IPS DF 19.7 (cell line): ENCODE data around the gene CDH24.

ENCODE experiments used
- DNase-seq: peaks from one replicate; pipeline ENCODE4 v3.0.0-alpha.2; 2013; ENCODE audit warnings: low read depth, low spot score

CDH24 gene

DNA sequence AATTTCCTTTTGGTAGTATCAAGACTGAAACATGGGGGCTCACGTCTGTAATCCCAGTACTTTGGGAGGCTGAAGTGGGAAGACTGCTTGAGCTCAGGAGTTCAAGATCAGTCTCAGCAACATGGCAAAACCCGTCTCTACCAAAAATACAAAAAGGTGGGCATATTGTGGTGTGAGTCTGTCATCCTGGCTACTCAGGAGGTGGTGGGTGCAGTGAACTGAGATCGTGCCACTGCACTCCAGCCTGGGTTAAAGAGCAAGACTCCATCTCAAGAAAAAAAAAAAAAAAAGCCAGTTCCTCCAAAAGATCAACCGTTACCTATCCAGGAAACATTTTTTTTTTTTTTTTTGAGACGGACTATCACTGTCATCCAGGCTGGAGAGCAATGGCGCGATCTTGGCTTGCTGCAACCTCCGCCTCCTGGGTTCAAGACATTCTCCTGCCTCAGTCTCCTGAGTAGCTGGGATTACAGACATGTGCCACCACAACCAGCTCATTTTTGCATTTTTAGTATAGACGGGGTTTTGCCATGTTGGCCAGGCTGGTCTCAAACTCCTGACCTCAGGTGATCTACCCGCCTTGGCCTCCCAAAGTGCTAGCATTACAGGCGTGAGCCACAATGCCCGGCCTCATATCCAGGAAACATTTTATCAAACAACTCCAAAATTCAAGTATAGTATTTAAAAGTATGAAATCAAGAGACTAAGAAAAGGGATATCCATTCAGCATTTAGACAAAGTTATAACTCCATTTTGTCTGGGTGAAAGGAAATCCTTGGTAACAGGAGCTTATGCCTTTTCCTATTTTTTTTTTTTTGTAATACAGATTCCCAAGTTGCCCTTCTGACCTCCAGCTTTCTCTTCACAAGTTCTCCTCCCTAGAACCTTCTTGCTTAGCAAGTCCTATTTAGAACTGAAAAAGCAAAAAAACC, 34.2 kb upstream of the CDH24 start:
- DNase-seq = no peak

DNA sequence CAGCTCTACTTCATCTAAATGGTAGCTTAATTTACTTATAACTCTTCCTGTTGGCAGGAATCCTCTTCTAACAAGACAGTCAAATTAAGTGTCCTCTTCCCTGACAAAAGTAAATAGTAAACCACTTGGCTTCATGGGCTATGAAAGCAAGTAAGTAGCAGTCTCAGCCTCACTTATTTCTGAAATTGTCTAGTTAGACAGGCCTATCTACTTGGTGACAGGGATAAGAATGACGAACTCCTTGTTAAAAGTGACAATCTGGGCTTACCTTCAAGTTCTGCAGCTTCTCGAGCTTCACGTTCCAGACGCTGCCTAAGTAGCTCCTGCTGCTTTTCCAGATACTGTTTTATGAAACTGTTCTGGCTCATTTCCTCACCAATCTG, 32.9 kb upstream of the CDH24 start:
- DNase-seq = no peak

DNA sequence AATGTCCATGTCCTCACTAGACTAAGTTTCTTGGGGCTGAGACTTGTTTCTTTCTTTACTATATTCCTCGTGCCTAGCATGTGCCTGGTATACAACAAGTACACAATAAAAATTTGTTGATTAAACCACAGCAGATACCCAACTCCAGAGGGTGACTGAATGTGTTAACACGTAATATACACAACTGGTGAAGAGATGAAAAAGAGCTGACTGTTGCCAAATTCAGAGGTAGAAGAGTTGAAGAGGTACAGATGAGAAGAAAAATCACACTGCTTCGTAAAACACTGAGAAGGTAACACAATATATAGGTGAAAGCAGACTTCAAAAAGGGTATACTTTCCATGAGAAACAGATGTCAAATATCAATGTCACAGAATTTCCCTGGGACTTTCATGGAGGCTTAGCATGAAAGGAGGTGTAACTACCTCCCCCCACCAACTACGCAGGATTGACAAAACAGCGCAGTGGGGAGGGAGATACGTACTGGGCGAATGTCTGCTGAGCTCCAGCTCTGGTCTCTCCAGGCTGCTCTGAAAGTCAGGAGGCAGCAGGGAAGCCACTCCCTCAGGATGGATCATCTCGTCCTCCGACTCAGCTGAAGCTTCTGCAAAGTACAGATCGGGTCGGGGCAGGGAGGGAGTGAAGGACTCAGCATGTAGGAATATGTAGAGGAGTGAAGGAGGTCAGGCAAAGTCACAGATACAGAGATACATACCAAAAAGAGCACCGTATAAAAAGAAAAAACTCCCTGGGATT, 32.4 kb upstream of the CDH24 start:
- no peak for DNase-seq

DNA sequence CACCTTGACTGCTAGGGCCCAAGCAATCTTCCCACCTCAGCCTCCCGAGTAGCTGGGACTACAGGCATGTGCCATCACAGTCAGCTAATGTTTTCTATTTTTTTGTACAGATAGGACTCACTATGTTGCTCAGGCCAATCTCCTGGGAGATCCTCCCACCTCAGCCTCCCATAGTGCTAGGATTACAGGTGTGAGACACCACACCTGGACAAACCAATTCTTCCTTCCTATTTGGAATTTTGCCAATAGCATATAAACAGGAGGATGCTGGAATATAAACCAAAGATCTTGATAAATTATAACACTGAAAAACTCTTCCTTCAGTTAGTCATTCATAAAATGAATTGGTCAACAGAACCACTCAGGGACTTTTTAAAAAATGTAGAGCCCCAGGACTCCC, 29.2 kb upstream of the CDH24 start:
- no peak for DNase-seq

DNA sequence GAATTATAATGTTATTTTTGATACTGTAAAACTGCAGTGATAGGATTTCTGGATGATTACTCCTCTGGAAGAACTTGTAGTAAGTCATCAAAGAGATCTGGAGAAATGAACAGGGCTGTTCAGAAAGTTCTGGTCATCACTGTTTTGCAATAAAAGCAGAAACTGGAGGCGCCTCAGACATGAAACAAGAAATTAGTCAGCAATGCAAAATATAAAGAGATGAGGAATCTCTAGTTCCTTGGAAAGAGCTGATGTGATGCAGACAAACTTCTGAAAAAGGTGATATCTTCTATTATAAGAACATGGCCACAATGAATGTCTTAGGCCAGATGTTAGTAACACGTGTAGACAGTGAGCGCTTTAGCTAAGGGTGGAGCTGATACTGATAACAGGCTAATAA, 28.1 kb upstream of the CDH24 start:
- DNase-seq = no peak

DNA sequence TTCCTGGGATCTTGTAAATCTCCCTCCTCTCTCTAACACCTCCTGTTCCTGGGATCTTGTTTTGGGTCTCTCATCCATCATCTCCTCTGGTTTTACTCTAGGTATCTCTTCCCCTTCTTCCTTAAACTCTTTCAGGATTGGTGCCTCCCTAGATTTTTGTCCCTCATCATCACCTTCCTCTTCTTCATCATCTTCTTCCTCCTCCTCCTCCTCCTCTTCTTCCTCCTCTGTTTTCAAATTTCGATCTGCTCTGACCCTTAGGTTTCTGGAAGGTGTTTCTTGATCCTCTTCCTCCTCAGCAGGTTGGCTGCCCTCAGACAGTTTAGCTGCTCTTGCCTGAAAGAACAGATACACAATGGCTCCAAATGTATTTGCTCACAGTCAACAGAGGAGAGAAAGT, 23.2 kb upstream of the CDH24 start:
- no peak for DNase-seq

DNA sequence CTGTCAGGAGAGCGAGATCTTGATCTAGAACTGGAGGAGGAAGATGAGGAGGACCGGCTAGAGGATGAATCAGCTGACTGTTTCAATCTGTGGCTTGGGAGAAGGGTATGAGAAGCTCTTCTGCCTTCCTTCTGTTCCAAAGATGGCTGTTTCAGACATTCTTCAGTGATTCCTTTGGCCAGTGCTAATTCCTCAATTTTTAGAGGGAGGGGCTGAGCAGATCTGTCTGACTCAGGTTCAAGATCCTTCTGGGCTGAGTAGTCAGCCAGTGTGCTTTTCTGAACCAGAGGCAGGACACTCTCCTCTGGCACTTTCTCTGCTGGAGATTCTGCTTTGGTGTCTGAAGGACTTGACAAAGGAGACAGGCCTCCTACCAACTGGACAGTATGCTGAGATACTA, 22.4 kb upstream of the CDH24 start:
- DNase-seq = no peak

DNA sequence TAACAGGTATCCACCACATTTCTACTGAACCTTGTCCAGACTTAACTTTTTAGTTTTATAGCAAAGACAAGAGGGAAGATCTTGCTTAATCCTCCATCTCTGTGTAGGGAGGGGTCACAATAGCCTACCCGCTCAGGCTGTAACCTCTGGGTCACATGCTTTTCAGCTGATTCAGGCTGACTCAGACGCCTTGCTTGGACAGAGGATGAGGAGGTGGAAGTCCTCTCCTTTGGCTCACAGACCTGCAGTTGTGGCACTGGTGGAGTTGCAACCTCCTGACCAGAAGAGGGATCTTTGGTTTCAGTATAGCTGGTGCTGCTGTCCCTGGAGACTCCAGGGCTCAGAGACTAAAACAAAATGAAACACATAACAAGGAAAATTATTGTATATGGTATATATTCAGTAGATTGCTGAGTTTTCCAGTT, 21.4 kb upstream of the CDH24 start:
- DNase-seq = no peak

DNA sequence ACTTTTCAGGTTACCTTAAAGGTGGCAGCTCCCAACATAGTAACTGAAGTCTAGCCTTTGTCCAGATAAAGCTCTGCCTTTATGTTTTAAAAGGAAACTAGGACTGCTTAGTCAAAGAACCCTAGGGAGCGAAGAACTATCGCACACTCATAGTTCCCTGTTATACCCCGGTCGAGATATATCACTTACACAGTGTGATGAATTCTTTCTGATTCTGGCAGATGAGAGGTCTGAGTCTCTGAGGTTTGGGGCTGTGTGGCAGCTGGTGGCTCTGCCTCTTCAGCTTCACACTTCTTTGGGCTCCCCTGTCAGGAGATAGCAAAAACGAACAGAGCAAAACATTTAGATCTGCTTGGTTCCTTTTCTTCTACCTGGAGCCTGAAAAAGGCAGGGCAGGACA, 20.6 kb upstream of the CDH24 start:
- no peak for DNase-seq

DNA sequence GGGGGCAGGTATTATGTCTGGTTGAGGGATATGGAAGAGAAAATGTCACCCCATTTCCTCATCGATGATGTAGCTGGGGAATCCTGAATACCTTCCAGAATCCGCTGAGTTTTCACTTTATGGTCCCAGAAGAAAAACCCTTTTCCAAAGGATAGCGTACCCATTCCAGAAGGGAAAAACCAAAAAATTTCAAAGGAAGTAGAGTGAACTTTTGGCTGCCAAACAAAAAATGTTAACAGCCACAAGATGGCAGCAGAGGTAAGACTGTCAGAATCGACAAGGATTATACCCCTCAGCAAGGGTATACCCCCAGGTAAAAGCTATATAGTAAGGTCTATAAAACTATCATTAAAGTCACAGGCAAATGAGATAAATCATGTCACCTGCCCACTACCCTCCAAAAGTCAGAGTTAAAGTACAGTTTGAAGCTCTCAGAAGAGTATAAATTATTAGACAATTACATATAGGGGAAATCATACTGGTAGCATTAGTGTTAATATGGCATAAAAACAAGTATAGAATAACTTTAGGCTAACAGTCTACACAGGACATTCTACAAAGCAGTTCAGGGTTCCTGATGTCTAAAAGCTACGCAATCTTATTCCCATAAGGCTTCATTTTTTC, 19.6 kb upstream of the CDH24 start:
- DNase-seq = no peak

DNA sequence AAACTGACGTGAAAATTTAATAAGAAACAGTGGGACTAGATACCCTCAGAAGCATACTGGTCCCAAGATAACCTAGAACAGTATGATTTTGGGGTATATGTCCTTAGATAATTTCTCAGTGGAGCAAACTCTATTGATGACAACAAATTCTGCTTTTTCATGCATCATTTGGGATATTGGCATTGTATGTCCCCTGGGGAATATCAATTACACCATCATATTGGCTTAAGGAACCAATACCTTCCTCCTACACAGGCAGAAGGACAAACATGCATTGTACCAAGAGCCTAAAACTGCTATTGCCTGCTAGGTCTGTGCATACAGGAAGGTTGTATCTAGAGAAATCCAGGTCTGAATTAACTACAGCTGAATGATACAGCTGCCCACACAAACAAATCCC, 17.6 kb upstream of the CDH24 start:
- no peak for DNase-seq

DNA sequence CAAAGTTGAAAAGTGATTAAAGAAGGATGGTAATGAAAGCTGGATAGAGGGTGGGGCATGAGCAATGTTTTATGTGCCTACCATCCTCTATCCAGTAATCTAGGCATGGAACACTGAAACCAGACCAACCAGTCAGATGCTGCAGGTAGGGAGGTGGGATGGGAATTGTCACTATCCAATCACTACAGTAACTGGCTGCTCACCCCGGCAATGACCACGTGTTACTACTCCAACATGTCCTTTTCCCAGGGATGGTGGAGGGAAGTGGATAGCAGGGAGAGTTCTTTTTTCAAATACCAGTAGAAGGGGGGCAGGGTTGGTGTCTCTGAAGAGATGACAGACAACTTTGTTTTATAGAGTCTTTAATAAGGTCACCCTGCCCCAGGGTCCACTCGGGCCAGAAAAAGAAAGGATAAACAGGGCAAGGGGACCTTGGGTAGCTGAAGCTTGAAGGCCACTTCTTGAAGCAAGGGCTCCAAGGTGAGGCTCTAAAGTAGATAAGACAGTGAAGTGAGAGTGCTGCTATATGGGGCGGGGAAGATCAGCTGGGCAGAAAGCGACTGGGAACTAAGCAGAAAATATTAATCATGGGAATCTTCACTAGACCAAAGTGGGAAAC, 14.7 kb upstream of the CDH24 start:
- no peak for DNase-seq

DNA sequence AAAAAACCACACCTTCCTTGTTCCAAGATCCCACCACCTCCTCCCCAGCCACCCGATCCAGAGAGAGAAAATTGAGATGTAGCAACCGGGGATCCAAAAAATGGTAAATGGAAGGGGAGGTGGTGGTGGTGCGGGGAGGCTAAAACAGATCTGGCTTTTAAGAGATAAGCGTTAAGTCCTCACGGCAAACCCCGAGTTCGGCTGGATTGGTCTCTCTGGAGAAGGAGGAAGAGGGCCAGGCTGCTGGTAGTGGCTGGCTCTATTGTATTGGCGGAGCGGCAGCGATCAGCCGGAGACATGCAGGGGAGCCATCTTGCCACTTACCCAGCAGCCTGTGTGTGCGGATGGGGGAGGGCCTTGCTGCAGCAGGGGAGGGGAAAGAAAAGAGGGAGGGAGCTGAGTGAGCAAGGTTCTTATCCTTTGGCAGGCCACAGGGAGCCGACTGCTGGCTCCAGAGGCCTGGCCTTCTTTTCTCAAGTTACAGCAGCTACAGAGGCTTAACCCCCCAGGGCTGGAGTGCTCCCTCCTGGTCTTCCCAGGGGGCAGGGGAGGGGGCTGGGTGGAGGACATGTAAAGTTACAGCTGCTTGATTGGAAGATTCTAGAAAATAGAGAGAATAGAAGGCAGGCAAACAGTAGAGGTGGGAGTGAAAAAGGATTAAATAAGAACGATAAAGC, 14.1 kb upstream of the CDH24 start:
- DNase-seq = peak; percentile 90

DNA sequence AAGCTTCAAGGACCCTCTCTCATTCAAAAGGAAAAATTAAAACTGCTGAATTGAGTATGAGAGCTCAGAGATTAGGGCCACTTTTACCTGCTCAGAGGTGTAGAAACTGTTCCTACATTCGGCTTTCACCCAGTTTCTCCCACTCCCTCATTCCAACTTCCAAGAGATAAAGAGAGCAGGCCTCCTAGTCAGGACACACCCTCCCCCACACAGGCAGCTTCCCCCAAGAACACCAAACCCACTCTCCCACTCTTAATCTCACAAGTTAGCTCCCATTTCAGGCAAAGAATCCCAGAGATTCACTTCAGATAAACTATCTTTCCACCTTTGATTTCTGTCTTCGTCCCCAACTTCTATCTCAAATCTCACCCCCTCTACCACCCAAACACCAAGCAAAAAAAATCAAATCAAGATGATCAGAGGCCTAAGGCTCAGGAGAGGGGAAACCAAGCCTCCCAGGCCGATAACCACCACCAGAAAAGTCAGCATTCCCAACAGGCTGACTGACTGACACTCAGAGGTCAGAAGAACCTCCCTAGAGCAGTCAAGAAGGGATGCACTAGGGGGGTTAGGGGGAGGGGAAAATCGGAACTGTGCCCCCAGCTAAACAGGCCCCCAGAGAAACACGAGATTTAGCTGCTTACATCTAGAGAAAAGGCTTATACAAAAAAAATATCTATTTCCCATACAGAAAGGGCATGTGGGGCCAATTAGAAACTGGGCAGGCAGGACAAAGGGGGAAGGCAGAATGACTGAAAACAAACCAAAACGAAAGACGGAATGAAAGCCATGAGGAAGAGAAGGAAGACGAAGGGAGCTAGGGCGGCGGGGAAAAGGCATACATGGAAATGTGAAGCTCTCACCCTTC, 13.2 kb upstream of the CDH24 start:
- no peak for DNase-seq

DNA sequence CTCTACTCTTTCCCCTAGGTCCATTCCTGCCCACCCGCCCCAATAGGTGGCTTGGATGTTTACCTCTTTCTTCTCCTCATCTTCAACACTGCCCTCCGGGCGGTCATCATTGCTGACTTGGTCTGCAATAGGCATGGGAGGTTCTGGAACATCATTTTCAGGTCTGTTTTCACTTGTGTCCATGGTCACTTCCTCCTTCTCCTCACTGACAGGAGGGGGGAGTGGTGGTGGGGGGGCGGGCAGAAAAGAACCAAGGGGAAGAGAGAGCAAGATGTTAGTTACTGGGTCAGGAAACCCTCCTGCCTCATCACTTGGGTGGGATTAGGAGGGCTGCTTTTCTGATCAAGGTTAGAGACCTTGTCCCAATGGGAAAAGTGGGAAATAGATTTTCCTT, 12.1 kb upstream of the CDH24 start:
- no peak for DNase-seq

DNA sequence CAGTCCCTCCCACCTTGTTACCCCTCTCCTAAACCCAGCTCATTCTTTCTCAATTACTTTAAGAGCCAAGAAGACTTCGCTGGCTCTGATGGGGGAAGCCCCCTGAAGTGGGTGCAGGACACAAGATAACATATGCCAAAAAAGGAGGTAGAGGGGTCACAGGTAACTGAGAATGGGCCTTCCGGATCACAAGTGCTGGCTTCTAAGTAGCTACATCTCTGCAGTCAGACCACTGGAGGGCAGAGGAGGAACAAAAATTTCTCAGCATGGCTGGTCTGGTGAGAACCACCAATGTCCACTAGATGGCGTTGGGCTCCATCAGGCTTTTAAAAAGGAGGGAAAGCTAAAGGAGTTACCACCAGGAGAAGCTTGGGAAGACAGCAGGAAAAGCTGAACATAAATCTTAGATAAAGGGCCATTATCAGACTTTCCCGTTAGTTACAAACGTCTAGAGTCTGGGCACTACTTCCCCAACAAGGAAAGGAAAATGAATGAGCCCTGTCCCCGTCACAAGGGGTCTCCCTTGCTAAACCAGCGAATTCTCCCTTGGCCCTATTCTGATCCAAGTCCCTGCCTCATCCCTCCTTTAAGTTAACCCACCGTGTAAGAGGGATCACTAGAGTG, 11.6 kb upstream of the CDH24 start:
- DNase-seq = peak; percentile 79

DNA sequence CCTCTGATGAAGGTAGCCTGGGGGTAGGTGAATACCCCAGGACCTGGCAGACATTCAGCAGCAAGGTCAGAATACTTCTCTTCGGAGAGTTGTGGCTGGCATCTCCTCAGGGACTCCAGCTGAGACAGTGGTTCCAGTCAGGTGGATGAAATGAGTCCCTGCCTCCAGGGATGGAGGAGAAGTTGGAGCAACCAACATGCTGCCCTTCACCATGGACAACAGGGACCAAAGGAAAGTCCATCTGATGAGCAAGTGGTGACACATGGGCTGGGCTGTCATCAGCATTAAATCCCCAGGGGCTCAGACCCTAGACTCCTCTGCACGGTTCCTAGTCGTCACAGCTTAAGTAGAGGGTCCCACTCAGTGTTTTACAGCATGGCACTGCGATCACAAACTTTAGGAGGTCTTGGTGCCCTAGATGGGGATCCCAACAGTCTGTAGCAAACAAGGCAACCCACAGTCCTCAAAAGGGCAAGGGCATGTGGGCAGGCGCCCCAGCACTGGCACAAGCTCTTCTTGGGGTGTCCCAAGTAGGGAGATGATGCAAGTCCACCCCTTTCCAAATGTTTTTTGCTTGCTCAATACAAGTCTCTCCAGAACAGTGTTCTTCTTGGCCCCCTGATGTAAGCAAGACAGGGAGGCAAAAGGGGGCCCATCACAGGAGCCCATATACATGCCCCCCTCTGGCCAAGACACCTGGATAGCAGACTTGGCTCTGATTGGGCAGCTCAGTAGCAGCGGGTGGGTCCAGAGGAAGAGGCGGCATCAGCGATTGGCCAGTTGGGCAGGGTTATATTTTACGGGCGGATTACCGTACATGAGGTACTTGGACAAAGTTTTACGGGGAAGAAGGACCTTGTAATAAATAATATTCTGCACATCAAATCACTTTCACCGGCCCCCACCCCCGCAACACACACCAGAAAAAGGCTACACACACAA, 10.8 kb upstream of the CDH24 start:
- no peak for DNase-seq

DNA sequence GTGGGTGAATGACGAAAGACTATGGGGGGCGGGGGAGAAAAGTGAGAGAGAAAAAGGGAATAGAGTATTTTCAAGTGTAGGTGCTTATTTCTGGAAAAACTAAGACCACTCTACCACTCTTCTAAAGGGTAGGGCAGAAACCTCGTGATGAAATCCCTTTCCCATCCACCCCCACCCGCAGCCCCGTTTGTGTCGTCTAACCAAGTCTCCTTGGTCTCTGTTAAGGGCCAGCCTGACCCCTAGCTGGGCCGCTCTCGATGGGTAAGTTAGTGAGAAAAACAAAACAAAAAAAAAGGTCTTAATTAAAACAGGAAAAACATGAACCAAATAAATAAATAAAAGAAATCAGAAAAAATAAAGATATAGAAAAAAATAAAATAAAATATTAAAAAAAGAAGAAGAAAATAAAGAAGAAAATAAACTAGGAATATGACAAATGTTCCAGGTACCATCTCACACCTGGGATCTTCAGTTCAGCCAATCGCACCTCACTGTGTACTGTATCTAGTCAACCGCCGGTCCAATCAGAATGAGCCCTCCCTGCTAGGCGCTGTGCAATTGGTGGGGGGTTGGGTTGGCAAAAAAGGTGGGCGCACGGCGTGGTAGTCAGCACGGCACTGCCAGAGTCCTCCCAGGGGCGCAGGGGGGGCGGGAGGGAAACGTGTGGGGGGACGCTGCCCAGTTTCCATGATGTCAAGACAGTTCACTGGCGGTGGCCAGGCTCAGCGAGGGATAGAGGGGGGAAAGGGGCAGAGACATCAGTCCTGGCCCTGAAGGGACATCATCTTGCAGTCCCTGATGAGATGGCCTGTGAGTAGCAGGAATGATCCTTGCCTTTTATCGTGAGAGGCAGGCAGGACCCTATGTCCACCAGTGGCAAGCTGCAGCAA, 9.8 kb upstream of the CDH24 start:
- no peak for DNase-seq
